ENCODE data around the gene NACC2. TPM values are rescaled to one million over a fixed set of nuclear protein-coding genes. Genes with fewer than 3 reads are reported as not detected.

The NACC2 gene
- polyA plus RNA-seq, 1 donor (not counting 4 experiments of a cell fraction or from before 2014, with no cell fraction given): 4.6 TPM

DNA sequence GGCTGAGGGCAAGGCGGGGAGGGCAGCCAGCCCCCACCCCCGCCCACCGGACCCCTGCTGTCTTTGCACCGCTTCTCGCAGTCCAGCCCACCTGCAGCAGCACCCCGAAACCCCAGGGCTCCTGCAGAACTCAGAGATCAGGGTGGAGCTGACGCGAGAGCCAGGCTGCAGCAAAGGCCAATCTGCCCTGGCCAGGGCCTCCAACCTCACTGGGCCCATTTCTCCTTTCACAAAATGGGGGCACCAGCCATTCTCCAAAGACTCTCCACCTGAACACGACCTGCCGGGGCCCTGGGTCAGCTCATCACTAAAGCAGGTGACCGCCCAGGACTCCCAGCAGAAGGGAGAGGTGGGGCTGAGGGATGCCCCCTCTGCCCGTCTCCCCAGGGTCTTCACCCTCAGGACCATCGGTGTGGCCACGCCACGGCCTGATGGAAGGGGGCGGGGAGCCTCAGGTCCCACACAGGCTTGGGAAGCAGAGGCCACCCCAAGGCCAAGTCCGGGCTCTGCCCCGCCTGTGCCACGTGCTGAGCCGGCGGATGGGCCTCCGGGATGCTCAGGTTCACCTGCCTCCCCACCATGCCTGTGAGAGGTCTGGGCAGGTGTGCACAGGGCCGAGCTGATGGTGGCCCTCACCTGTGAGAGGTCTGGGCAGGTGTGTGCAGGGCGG, 13.1 kb downstream of the NACC2 start:
- no peak overlapping the region for H3K9ac ChIP-seq (ENCODE audit: control insufficient read depth, extremely low read depth, insufficient read depth, low read length)
- FAIRE-seq: no peak
- H3K4me3 ChIP-seq (ENCODE audit: control insufficient read depth in 2 of 3, extremely low read depth in 1 of 3, insufficient read depth in 2 of 3, low read depth in 1 of 3, low read length in 3 of 3): no peak overlapping the region
- dilution Hi-C loops (cut with MboI; ENCODE audit: extremely low pct_ligation_motif_present, low sequenced_read_pairs): no loop called here
- no peaks in the 10 kb centered on the region for H3K9me3 ChIP-seq (ENCODE audit: control insufficient read depth, low read depth, low read length)
- no peaks in the 10 kb centered on the region for H3K27me3 ChIP-seq (ENCODE audit: control insufficient read depth, extremely low read depth, insufficient read depth, low read length)
- no peak overlapping the region for H3K4me2 ChIP-seq (ENCODE audit: control insufficient read depth, extremely low read depth, insufficient read depth, low read depth, low read length)
- TF ChIP-seq EZH2 (IDR thresholded peaks at IDR 0.05; ENCODE audit: low read length) (no peak), CTCF (optimal IDR thresholded peaks at IDR 0.05 in 1 of 3, IDR thresholded peaks at IDR 0.05 in 1 of 3, conservative IDR thresholded peaks at IDR 0.05 in 1 of 3; ENCODE audit: extremely low read depth in 1 of 3, insufficient read depth in 2 of 3, low read length in 3 of 3) (no peak)
- no peaks in the 10 kb centered on the region for H3K4me1 ChIP-seq (ENCODE audit: control insufficient read depth, extremely low read depth, insufficient read depth, low read length)
- H3K79me2 ChIP-seq (ENCODE audit: control insufficient read depth, insufficient read depth, low read length): peaks cover 87% of the 10 kb centered on the region
- no peaks in the 10 kb centered on the region for H3K9me1 ChIP-seq (ENCODE audit: control insufficient read depth, extremely low read depth, insufficient read depth, low read length)
- no peak overlapping the region for H3K27ac ChIP-seq (ENCODE audit: control insufficient read depth, insufficient read depth, low read length)
- no peak overlapping the region for H2AFZ ChIP-seq (ENCODE audit: control insufficient read depth, low read length)
- DNase-seq (ENCODE audit: low read depth, low spot score): no peak
- H4K20me1 ChIP-seq (ENCODE audit: control insufficient read depth, extremely low read depth, insufficient read depth, low read length): peaks cover 26% of the 10 kb centered on the region
- peaks cover 3 to 8% of the 10 kb centered on the region in 2 experiments for H3K36me3 ChIP-seq (ENCODE audit: control insufficient read depth in 2 of 2, extremely low read depth in 1 of 2, insufficient read depth in 2 of 2, low read length in 2 of 2)

- no peak overlapping the region for H3K4me2 ChIP-seq (ENCODE audit: control insufficient read depth, extremely low read depth, insufficient read depth, low read depth, low read length)
- peaks cover 26% of the 10 kb centered on the region for H4K20me1 ChIP-seq (ENCODE audit: control insufficient read depth, extremely low read depth, insufficient read depth, low read length)
- H2AFZ ChIP-seq (ENCODE audit: control insufficient read depth, low read length): no peak overlapping the region
- peaks cover 83% of the 10 kb centered on the region for H3K79me2 ChIP-seq (ENCODE audit: control insufficient read depth, insufficient read depth, low read length)
- dilution Hi-C loops (cut with MboI; ENCODE audit: extremely low pct_ligation_motif_present, low sequenced_read_pairs): no loop called here
- no peak for TF ChIP-seq CTCF (optimal IDR thresholded peaks at IDR 0.05 in 1 of 3, IDR thresholded peaks at IDR 0.05 in 1 of 3, conservative IDR thresholded peaks at IDR 0.05 in 1 of 3; ENCODE audit: extremely low read depth in 1 of 3, insufficient read depth in 2 of 3, low read length in 3 of 3)
- no peak for TF ChIP-seq EZH2 (IDR thresholded peaks at IDR 0.05; ENCODE audit: low read length)
- H3K27ac ChIP-seq (ENCODE audit: control insufficient read depth, insufficient read depth, low read length): no peak overlapping the region
- H3K9ac ChIP-seq (ENCODE audit: control insufficient read depth, extremely low read depth, insufficient read depth, low read length): no peak overlapping the region
- H3K27me3 ChIP-seq (ENCODE audit: control insufficient read depth, extremely low read depth, insufficient read depth, low read length): no peaks in the 10 kb centered on the region
- no peaks in the 10 kb centered on the region for H3K4me1 ChIP-seq (ENCODE audit: control insufficient read depth, extremely low read depth, insufficient read depth, low read length)
- H3K9me3 ChIP-seq (ENCODE audit: control insufficient read depth, low read depth, low read length): no peaks in the 10 kb centered on the region
- H3K36me3 ChIP-seq (ENCODE audit: control insufficient read depth in 2 of 2, extremely low read depth in 1 of 2, insufficient read depth in 2 of 2, low read length in 2 of 2): peaks cover 3 to 10% of the 10 kb centered on the region in 2 experiments
- DNase-seq (ENCODE audit: low read depth, low spot score) (no peak), FAIRE-seq (no peak)
- no peak overlapping the region for H3K4me3 ChIP-seq (ENCODE audit: control insufficient read depth in 2 of 3, extremely low read depth in 1 of 3, insufficient read depth in 2 of 3, low read depth in 1 of 3, low read length in 3 of 3)
- no peaks in the 10 kb centered on the region for H3K9me1 ChIP-seq (ENCODE audit: control insufficient read depth, extremely low read depth, insufficient read depth, low read length)
Observed at GRCh38 chr9:136081113-136081825, 13.8 kb downstream of the NACC2 start.
